ENCODE data around the gene NDUFB10. TPM values are rescaled to one million over a fixed set of nuclear protein-coding genes. Genes with fewer than 3 reads are reported as not detected.

The NDUFB10 gene
- total RNA-seq, 2 experiments from 2014 or later, result 141 to 147 TPM

GRCh38 chr16:2003231-2003826 lies 44.0 kb downstream of the NDUFB10 start:
- ChIA-PET CTCF (interaction anchor here (0.7 to 3.1 kb wide), 15 partner anchors 8 to 151 kb away, joined by 3 to 41 read pairs (median 9); partner anchors contain the start of genes GFER, MSRB1, NPW and PKD1), POLR2A (interaction anchor here (0.6 to 1.4 kb wide), 4 partner anchors 38 to 971 kb away, joined by 3 to 5 read pairs (median 3); partner anchors contain the start of gene RPS2)
- Mint-ChIP-seq H3K4me1 (ENCODE audit: low read depth) (peaks cover 30% of the 10 kb centered on the region), H3K9me3 (ENCODE audit: insufficient read depth) (no peaks in the 10 kb centered on the region), H3K36me3 (ENCODE audit: low read depth) (peaks cover 32% of the 10 kb centered on the region), H3K27ac (no peak overlapping the region), H3K27me3 (ENCODE audit: low read depth) (no peaks in the 10 kb centered on the region), H3K4me3 (no peak overlapping the region)
- DNase-seq (no peak), ATAC-seq (no peak)

- Mint-ChIP-seq H3K4me3 (no peak overlapping the region), H3K36me3 (ENCODE audit: low read depth) (peaks cover 37% of the 10 kb centered on the region), H3K4me1 (ENCODE audit: low read depth) (peaks cover 35% of the 10 kb centered on the region), H3K27me3 (ENCODE audit: low read depth) (no peaks in the 10 kb centered on the region), H3K27ac (no peak overlapping the region), H3K9me3 (ENCODE audit: insufficient read depth) (no peaks in the 10 kb centered on the region)
- CTCF ChIA-PET, result interaction anchor here (0.6 to 3.1 kb wide), 25 partner anchors 8 to 177 kb away, joined by 3 to 41 read pairs (median 5); partner anchors contain the start of genes FAHD1, GFER, HAGH and MSRB1
- DNase-seq (peak; percentile 91), ATAC-seq (peak; percentile 92)
- POLR2A ChIA-PET, result interaction anchor here (0.6 to 1.4 kb wide), 5 partner anchors 39 to 970 kb away, joined by 3 to 6 read pairs (median 3); partner anchors contain the start of genes RPS2 and TRAF7
Observed at GRCh38 chr16:2003827-2004641, 44.7 kb downstream of the NDUFB10 start.

- peaks cover 37% of the 10 kb centered on the region for H3K36me3 Mint-ChIP-seq (ENCODE audit: low read depth)
- no peaks in the 10 kb centered on the region for H3K9me3 Mint-ChIP-seq (ENCODE audit: insufficient read depth)
- ATAC-seq (no peak), DNase-seq (no peak)
- POLR2A ChIA-PET, result interaction anchor here (0.5 to 1.4 kb wide), 3 partner anchors 34 to 150 kb away, joined by 3 to 6 read pairs (median 5); partner anchors contain the start of genes RPS2 and TRAF7
- peaks cover 35% of the 10 kb centered on the region for H3K4me1 Mint-ChIP-seq (ENCODE audit: low read depth)
- H3K27me3 Mint-ChIP-seq (ENCODE audit: low read depth), result no peaks in the 10 kb centered on the region
- CTCF ChIA-PET, result interaction anchor here (0.9 to 3.1 kb wide), 11 partner anchors 9 to 157 kb away, joined by 3 to 41 read pairs (median 10); partner anchors contain the start of genes NOXO1, PKD1, TBL3 and TRAF7
- H3K4me3 Mint-ChIP-seq, result no peak overlapping the region
- H3K27ac Mint-ChIP-seq, result no peak overlapping the region
Observed at GRCh38 chr16:2004795-2005517, 45.6 kb downstream of the NDUFB10 start.

GRCh38 chr16:2005646-2006045 lies 46.3 kb downstream of the NDUFB10 start:
- DNase-seq (no peak), ATAC-seq (no peak)
- POLR2A ChIA-PET, result interaction anchor here (0.5 kb wide), 1 partner anchor 35 kb away, joined by 3 read pairs; no protein-coding TSS in a partner anchor
- Mint-ChIP-seq H3K27ac (peak overlapping the region; percentile 74), H3K9me3 (ENCODE audit: insufficient read depth) (no peaks in the 10 kb centered on the region), H3K4me3 (no peak overlapping the region), H3K4me1 (ENCODE audit: low read depth) (peaks cover 41% of the 10 kb centered on the region), H3K27me3 (ENCODE audit: low read depth) (no peaks in the 10 kb centered on the region), H3K36me3 (ENCODE audit: low read depth) (peaks cover 37% of the 10 kb centered on the region)
- CTCF ChIA-PET, result interaction anchor here (2.3 kb wide), 1 partner anchor 134 kb away, joined by 41 read pairs; no protein-coding TSS in a partner anchor

GRCh38 chr16:2006317-2006716 lies 47.0 kb downstream of the NDUFB10 start:
- H3K4me3 Mint-ChIP-seq, result peak overlapping the region; percentile 10
- H3K36me3 Mint-ChIP-seq (ENCODE audit: low read depth), result peaks cover 32% of the 10 kb centered on the region
- CTCF ChIA-PET, result no interaction called here
- no peaks in the 10 kb centered on the region for H3K9me3 Mint-ChIP-seq (ENCODE audit: insufficient read depth)
- H3K27me3 Mint-ChIP-seq (ENCODE audit: low read depth), result no peaks in the 10 kb centered on the region
- ATAC-seq, result no peak
- peaks cover 41% of the 10 kb centered on the region for H3K4me1 Mint-ChIP-seq (ENCODE audit: low read depth)
- no peak for DNase-seq
- peak overlapping the region; percentile 74 for H3K27ac Mint-ChIP-seq
- POLR2A ChIA-PET, result no interaction called here

GRCh38 chr16:2007081-2007836 lies 47.9 kb downstream of the NDUFB10 start:
- Mint-ChIP-seq H3K27me3 (ENCODE audit: low read depth) (no peaks in the 10 kb centered on the region), H3K4me1 (ENCODE audit: low read depth) (peaks cover 41% of the 10 kb centered on the region), H3K27ac (peak overlapping the region; percentile 88), H3K4me3 (peak overlapping the region; percentile 84), H3K9me3 (ENCODE audit: insufficient read depth) (no peaks in the 10 kb centered on the region), H3K36me3 (ENCODE audit: low read depth) (peaks cover 29% of the 10 kb centered on the region)
- POLR2A ChIA-PET, result interaction anchor here (2.2 kb wide), 1 partner anchor 40 kb away, joined by 5 read pairs; the partner anchor contains the start of genes NTHL1 and TSC2
- ATAC-seq (no peak), DNase-seq (no peak)
- CTCF ChIA-PET, result interaction anchor here (0.7 to 2.5 kb wide), 6 partner anchors 9 to 148 kb away, joined by 3 to 12 read pairs (median 4); no protein-coding TSS in a partner anchor

GRCh38 chr16:2008009-2008526 lies 48.7 kb downstream of the NDUFB10 start:
- POLR2A ChIA-PET, result interaction anchor here (1.1 to 2.2 kb wide), 3 partner anchors 40 to 198 kb away, joined by 3 to 16 read pairs (median 5); partner anchors contain the start of genes NTHL1, TRAF7 and TSC2
- H3K27ac Mint-ChIP-seq, result peak overlapping the region; percentile 88
- no peaks in the 10 kb centered on the region for H3K27me3 Mint-ChIP-seq (ENCODE audit: low read depth)
- H3K9me3 Mint-ChIP-seq (ENCODE audit: insufficient read depth), result no peaks in the 10 kb centered on the region
- peak overlapping the region; percentile 84 for H3K4me3 Mint-ChIP-seq
- peaks cover 26% of the 10 kb centered on the region for H3K36me3 Mint-ChIP-seq (ENCODE audit: low read depth)
- DNase-seq (peak; percentile 47), ATAC-seq (no peak)
- H3K4me1 Mint-ChIP-seq (ENCODE audit: low read depth), result peaks cover 41% of the 10 kb centered on the region
- CTCF ChIA-PET, result interaction anchor here (0.7 to 2.5 kb wide), 6 partner anchors 8 to 147 kb away, joined by 3 to 12 read pairs (median 4); no protein-coding TSS in a partner anchor

- H3K27me3 Mint-ChIP-seq (ENCODE audit: low read depth), result no peaks in the 10 kb centered on the region
- DNase-seq (peak; percentile 59), ATAC-seq (peak; percentile 7)
- no peaks in the 10 kb centered on the region for H3K9me3 Mint-ChIP-seq (ENCODE audit: insufficient read depth)
- peak overlapping the region; percentile 88 for H3K27ac Mint-ChIP-seq
- H3K4me1 Mint-ChIP-seq (ENCODE audit: low read depth), result peaks cover 41% of the 10 kb centered on the region
- ChIA-PET CTCF (interaction anchor here (0.7 to 2.5 kb wide), 6 partner anchors 8 to 143 kb away, joined by 3 to 12 read pairs (median 4); no protein-coding TSS in a partner anchor), POLR2A (interaction anchor here (0.6 to 2.2 kb wide), 7 partner anchors 16 to 198 kb away, joined by 3 to 16 read pairs (median 4); partner anchors contain the start of genes NTHL1, TRAF7 and TSC2)
- H3K4me3 Mint-ChIP-seq, result peak overlapping the region; percentile 84
- H3K36me3 Mint-ChIP-seq (ENCODE audit: low read depth), result peaks cover 26% of the 10 kb centered on the region
Observed at GRCh38 chr16:2008631-2009163, 49.4 kb downstream of the NDUFB10 start.

- H3K4me1 Mint-ChIP-seq (ENCODE audit: low read depth), result peaks cover 37% of the 10 kb centered on the region
Observed at GRCh38 chr16:2009164-2009711, 49.9 kb downstream of the NDUFB10 start.

More at GRCh38 chr16:2009164-2009711, 49.9 kb downstream of the NDUFB10 start:
- ChIA-PET CTCF (interaction anchor here (0.7 to 2.5 kb wide), 3 partner anchors 13 to 142 kb away, joined by 3 to 12 read pairs (median 3); no protein-coding TSS in a partner anchor), POLR2A (interaction anchor here (0.6 to 2.2 kb wide), 7 partner anchors 16 to 197 kb away, joined by 3 to 16 read pairs (median 4); partner anchors contain the start of genes NTHL1, TRAF7 and TSC2)
- DNase-seq (peak; percentile 33), ATAC-seq (peak; percentile 59)
- H3K27me3 Mint-ChIP-seq (ENCODE audit: low read depth), result no peaks in the 10 kb centered on the region
- H3K4me3 Mint-ChIP-seq, result peak overlapping the region; percentile 84
- H3K9me3 Mint-ChIP-seq (ENCODE audit: insufficient read depth), result no peaks in the 10 kb centered on the region
- H3K27ac Mint-ChIP-seq, result peak overlapping the region; percentile 88
- peaks cover 26% of the 10 kb centered on the region for H3K36me3 Mint-ChIP-seq (ENCODE audit: low read depth)
